Neural cell (in vitro differentiated cells): ENCODE data around the gene MS4A12. TPM values are rescaled to one million over a fixed set of nuclear protein-coding genes. Genes with fewer than 3 reads are reported as not detected.

Source experiments
- H2AFZ ChIP-seq: fragments of 200-600, 300-800 bp; sonication (generic), shearing (Covaris generic); 2 replicates; pipeline ENCODE4 v1.6.0; 2014; ENCODE audit warnings: low read depth, mild to moderate bottlenecking, antibody characterized with exemption, low read length, moderate library complexity
- H3F3A ChIP-seq: fragments of 200-600 bp; shearing (Covaris generic); 2 replicates; pipeline ENCODE4 v1.6.1; 2016; ENCODE audit warnings: mild to moderate bottlenecking, moderate library complexity, mixed read lengths, antibody characterized with exemption, low read length; ENCODE audit not compliant: insufficient read depth, poor library complexity, severe bottlenecking
- H3K27ac ChIP-seq: fragments of 200-600, 300-800 bp; sonication (generic), shearing (Covaris generic); 2 replicates; pipeline ENCODE4 v1.5.1; 2014; ENCODE audit warnings: mild to moderate bottlenecking, low read length, moderate library complexity
- H3K27me3 ChIP-seq: fragments of 300-800, 200-600 bp; sonication (generic), shearing (Covaris generic); 2 replicates; pipeline ENCODE4 v1.6.0; 2014; ENCODE audit warnings: mild to moderate bottlenecking, low read depth, low read length, moderate library complexity; ENCODE audit not compliant: insufficient read depth
- H3K36me3 ChIP-seq: fragments of 300-800, 200-600 bp; sonication (generic), shearing (Covaris generic); 2 replicates; pipeline ENCODE4 v1.5.1; 2014; ENCODE audit warnings: mild to moderate bottlenecking, antibody characterized with exemption, low read length, moderate library complexity; ENCODE audit not compliant: insufficient read depth
- H3K4me2 ChIP-seq: fragments of 300-800, 200-600 bp; sonication (generic), shearing (Covaris generic); 2 replicates; pipeline ENCODE4 v1.6.0; 2014; ENCODE audit warnings: mild to moderate bottlenecking, low read length
- H3K4me3 ChIP-seq: fragments of 300-800, 200-600 bp; sonication (generic), shearing (Covaris generic); 2 replicates; pipeline ENCODE4 v1.5.1; 2014; ENCODE audit warnings: mild to moderate bottlenecking, low read length, moderate library complexity
- H3K79me2 ChIP-seq: fragments of 200-600 bp; shearing (Covaris generic); replicated peaks from 2 replicates; pipeline ENCODE4 v1.6.0; 2014; ENCODE audit warnings: mild to moderate bottlenecking, low read length, moderate library complexity; ENCODE audit not compliant: insufficient read depth
- H3K9ac ChIP-seq: fragments of 300-800, 200-600 bp; sonication (generic), shearing (Covaris generic); 2 replicates; pipeline ENCODE4 v1.6.1; 2016; ENCODE audit warnings: mild to moderate bottlenecking, low read length, mixed read lengths
- H3K9me2 ChIP-seq: fragments of 200-600 bp; shearing (Covaris generic); 2 replicates; pipeline ENCODE4 v1.6.1; 2016; ENCODE audit warnings: mild to moderate bottlenecking, low read length, mixed read lengths; ENCODE audit not compliant: insufficient read depth
- H3K9me3 ChIP-seq: fragments of 200-600, 300-800 bp; sonication (generic), shearing (Covaris generic); 2 replicates; pipeline ENCODE4 v1.6.1; 2016; ENCODE audit warnings: mild to moderate bottlenecking, mixed run types, low read length, moderate library complexity, mixed read lengths
- H4K20me1 ChIP-seq: fragments of 200-600 bp; shearing (Covaris generic); 2 replicates; pipeline ENCODE4 v1.6.1; 2016; ENCODE audit warnings: mild to moderate bottlenecking, mixed run types; ENCODE audit not compliant: insufficient read depth
- CTCF ChIP-seq: fragments of 450-650 bp; IDR thresholded peaks from 2 replicates; pipeline ENCODE4 v1.5.1; 2014; ENCODE audit warnings: antibody characterized with exemption, mild to moderate bottlenecking, moderate library complexity; ENCODE audit not compliant: poor library complexity, severe bottlenecking
- EP300 ChIP-seq: fragments of 450-650 bp; conservative IDR thresholded peaks from 2 replicates; pipeline ENCODE4 v1.6.1; 2014; ENCODE audit warnings: antibody characterized with exemption, mild to moderate bottlenecking, moderate library complexity; ENCODE audit not compliant: poor library complexity, severe bottlenecking
- EZH2 ChIP-seq: fragments of 200-600, 300-800 bp; shearing (Covaris generic), sonication (generic); IDR thresholded peaks from 2 replicates; pipeline ENCODE4 v1.6.1; 2014; ENCODE audit warnings: antibody characterized with exemption, low read length, borderline replicate concordance, mild to moderate bottlenecking; ENCODE audit not compliant: insufficient read depth, poor library complexity, severe bottlenecking
- MXI1 ChIP-seq: fragments of 450-650 bp; conservative IDR thresholded peaks from 2 replicates; pipeline ENCODE4 v1.6.1; 2014; ENCODE audit warnings: antibody characterized with exemption, mild to moderate bottlenecking; ENCODE audit not compliant: poor library complexity, severe bottlenecking
- POLR2AphosphoS5 ChIP-seq: IDR thresholded peaks from 2 replicates; pipeline ENCODE4 v1.6.1; 2012
- RAD21 ChIP-seq: fragments of 450-650 bp; conservative IDR thresholded peaks from 2 replicates; pipeline ENCODE4 v1.6.1; 2014; ENCODE audit warnings: antibody characterized with exemption, mild to moderate bottlenecking, moderate library complexity
- REST ChIP-seq: IDR thresholded peaks from 2 replicates; pipeline ENCODE4 v1.6.1; 2012; ENCODE audit warnings: borderline replicate concordance
- SMC3 ChIP-seq: fragments of 450-650 bp; conservative IDR thresholded peaks from 2 replicates; pipeline ENCODE4 v1.6.1; 2014; ENCODE audit warnings: antibody characterized with exemption, mild to moderate bottlenecking, moderate library complexity; ENCODE audit not compliant: poor library complexity
- TAF1 ChIP-seq: IDR thresholded peaks from 2 replicates; pipeline ENCODE4 v1.6.1; 2012; ENCODE audit warnings: low read depth
- polyA minus RNA-seq: library from RNA; depleted of rRNA, polyadenylated mRNA; stranded (reverse); fragments of >200 nt; gene quantifications from 2 replicates; pipeline ENCODE4 v1.2.3, GENCODE V29; 2014
- polyA plus RNA-seq: library from polyadenylated mRNA; depleted of rRNA; stranded (reverse); fragments of >200 nt; gene quantifications from 2 replicates; pipeline ENCODE4 v1.2.3, GENCODE V29; 2014

The MS4A12 gene
- polyA plus RNA-seq (not detected in 2 replicates), polyA minus RNA-seq (not detected in 2 replicates)

- no peaks in the 10 kb centered on the region for H3K9me2 ChIP-seq
- no peaks in the 10 kb centered on the region for H3K27me3 ChIP-seq
- no peaks in the 10 kb centered on the region for H4K20me1 ChIP-seq
- H3K4me3 ChIP-seq: no peak within 1 kb of the TSS
- H3K9ac ChIP-seq: no peak within 1 kb of the TSS
- no peaks in the 10 kb centered on the region for H3K9me3 ChIP-seq
- no peaks in the 10 kb centered on the region for H3F3A ChIP-seq
- no peak within 1 kb of the TSS for H3K27ac ChIP-seq
- no peak within 1 kb of the TSS for H3K4me2 ChIP-seq
- TF ChIP-seq RAD21: no peak
- no peak for TF ChIP-seq MXI1
- no peak for TF ChIP-seq REST
- no peak for TF ChIP-seq TAF1
- no peak for TF ChIP-seq EZH2
- no peak for TF ChIP-seq POLR2AphosphoS5
- no peak for TF ChIP-seq EP300
- TF ChIP-seq CTCF: no peak
- TF ChIP-seq SMC3: no peak
- no peak within 1 kb of the TSS for H2AFZ ChIP-seq
- no peaks in the 10 kb centered on the region for H3K79me2 ChIP-seq
- H3K36me3 ChIP-seq: no peaks in the 10 kb centered on the region
These were observed at the start of gene MS4A12 for GRCh38 chr11:60492488-60493009. Gene MS4A12 (plus strand): TSS chr11:60492778. CDS start chr11:60497319, 4,541 bp downstream.

- no peak overlapping the region for H3K9ac ChIP-seq
- H3K36me3 ChIP-seq: no peaks in the 10 kb centered on the region
- no peak overlapping the region for H3K4me2 ChIP-seq
- no peaks in the 10 kb centered on the region for H3F3A ChIP-seq
- H3K27ac ChIP-seq: no peak overlapping the region
- H3K27me3 ChIP-seq: no peaks in the 10 kb centered on the region
- H3K9me2 ChIP-seq: no peaks in the 10 kb centered on the region
- no peak overlapping the region for H3K4me3 ChIP-seq
- H3K79me2 ChIP-seq: no peaks in the 10 kb centered on the region
- no peaks in the 10 kb centered on the region for H3K9me3 ChIP-seq
- TF ChIP-seq RAD21 (no peak), POLR2AphosphoS5 (no peak), TAF1 (no peak), EZH2 (no peak), CTCF (no peak), EP300 (no peak), MXI1 (no peak), SMC3 (no peak), REST (no peak)
- no peaks in the 10 kb centered on the region for H4K20me1 ChIP-seq
- H2AFZ ChIP-seq: no peak overlapping the region
These were observed 45.5 kb upstream of the MS4A12 start for GRCh38 chr11:60447070-60447469.
